Cardiac septum (tissue), 1 donor: ENCODE results near the gene KIF3A. TPM values are rescaled to one million over a fixed set of nuclear protein-coding genes. Genes with fewer than 3 reads are reported as not detected.

ENCODE experiments used
- DNase-seq: peaks from one replicate; pipeline ENCODE4 v3.0.0-alpha.2; 2020; ENCODE audit warnings: low spot score
- intact Hi-C: fragments of 100-400 bp; cut with DNase I; formaldehyde crosslinking; loops from one replicate; pipeline ENCODE4 v1.14.0; 2022
- long read RNA-seq: library from polyadenylated mRNA; unstranded; transcript quantifications from one replicate; pipeline ENCODE4 v2.0.0, GENCODE V29; 2021
- total RNA-seq: library from RNA; stranded (reverse); fragmentation: NEBNext Ultra II Directional; extraction: Animal tissue kit (Norgen Biotek cat#: 25700); gene quantifications from one replicate; pipeline ENCODE4 v1.2.1, GENCODE V29; 2021
- donor health status: DM: no; HTN: no; CAD: no.

KIF3A gene
- 10.9 TPM for total RNA-seq
- long read RNA-seq, partial matches to known transcripts: 5 of 6 reads
- long read RNA-seq, other reads (novel, unspliced or antisense): 1 of 6 reads

GRCh38 chr5:132736853-132737833, at the start of gene KIF3A:
TSS of gene KIF3A (minus strand) at chr5:132737546. CDS start at chr5:132737419, 127 bp downstream.
- peak; percentile 98 for DNase-seq
- intact Hi-C loops: loop anchor here (5.0 kb wide), 1 partner anchor 40 kb away; the partner anchor contains the start of gene SEPTIN8

- DNase-seq: no peak
- intact Hi-C loops: no loop called here
Observed at GRCh38 chr5:132787076-132787475, 49.7 kb upstream of the KIF3A start.

GRCh38 chr5:132785864-132786263, 48.5 kb upstream of the KIF3A start:
- intact Hi-C loops: no loop called here
- DNase-seq: no peak

- DNase-seq: no peak
- intact Hi-C loops: no loop called here
Observed at GRCh38 chr5:132785365-132785764, 48.0 kb upstream of the KIF3A start.

- DNase-seq: no peak
- intact Hi-C loops: no loop called here
Observed at GRCh38 chr5:132782101-132782500, 44.8 kb upstream of the KIF3A start.

- intact Hi-C loops: no loop called here
- DNase-seq: no peak
Observed at GRCh38 chr5:132781029-132781428, 43.7 kb upstream of the KIF3A start.

- DNase-seq: no peak
- intact Hi-C loops: no loop called here
Observed at GRCh38 chr5:132780577-132780976, 43.2 kb upstream of the KIF3A start.

- DNase-seq: no peak
- intact Hi-C loops: loop anchor here (5.0 to 10.0 kb wide), 3 partner anchors 42 to 85 kb away; partner anchors contain the start of genes GDF9, KIF3A and UQCRQ
Observed at GRCh38 chr5:132779961-132780360, 42.6 kb upstream of the KIF3A start.

GRCh38 chr5:132778856-132779255, 41.5 kb upstream of the KIF3A start:
- no peak for DNase-seq
- intact Hi-C loops: loop anchor here (5.0 to 10.0 kb wide), 3 partner anchors 42 to 86 kb away; partner anchors contain the start of genes GDF9, KIF3A and UQCRQ

GRCh38 chr5:132778129-132778528, 40.8 kb upstream of the KIF3A start:
- no peak for DNase-seq
- intact Hi-C loops: loop anchor here (5.0 to 10.0 kb wide), 3 partner anchors 41 to 87 kb away; partner anchors contain the start of genes GDF9, KIF3A and UQCRQ

- intact Hi-C loops: loop anchor here (5.0 to 10.0 kb wide), 3 partner anchors 40 to 87 kb away; partner anchors contain the start of genes GDF9, KIF3A and UQCRQ
- peak; percentile 78 for DNase-seq
Observed at GRCh38 chr5:132777209-132778069, 40.1 kb upstream of the KIF3A start, which contains the start of gene SEPTIN8. TSS of gene SEPTIN8 (minus strand) at chr5:132777239. CDS start at chr5:132777137, 102 bp downstream.

GRCh38 chr5:132776938-132777208, 39.5 kb upstream of the KIF3A start:
- intact Hi-C loops: loop anchor here (5.0 to 10.0 kb wide), 3 partner anchors 40 to 88 kb away; partner anchors contain the start of genes GDF9, KIF3A and UQCRQ
- DNase-seq: no peak

- intact Hi-C loops: loop anchor here (5.0 to 10.0 kb wide), 3 partner anchors 39 to 88 kb away; partner anchors contain the start of genes GDF9, KIF3A and UQCRQ
- DNase-seq: peak; percentile 76
Observed at GRCh38 chr5:132776131-132776937, 39.0 kb upstream of the KIF3A start.

- intact Hi-C loops: loop anchor here (5.0 to 10.0 kb wide), 3 partner anchors 38 to 89 kb away; partner anchors contain the start of genes GDF9, KIF3A and UQCRQ
- DNase-seq: peak; percentile 22
Observed at GRCh38 chr5:132775476-132775961, 38.2 kb upstream of the KIF3A start.

- intact Hi-C loops: loop anchor here (5.0 to 10.0 kb wide), 3 partner anchors 38 to 90 kb away; partner anchors contain the start of genes GDF9, KIF3A and UQCRQ
- peak; percentile 71 for DNase-seq
Observed at GRCh38 chr5:132774896-132775295, 37.5 kb upstream of the KIF3A start.

GRCh38 chr5:132774406-132774805, 37.1 kb upstream of the KIF3A start:
- intact Hi-C loops: loop anchor here (10.0 kb wide), 1 partner anchor 90 kb away; the partner anchor contains the start of genes GDF9 and UQCRQ
- peak; percentile 67 for DNase-seq

- DNase-seq: peak; percentile 60
- intact Hi-C loops: loop anchor here (10.0 kb wide), 1 partner anchor 91 kb away; the partner anchor contains the start of genes GDF9 and UQCRQ
Observed at GRCh38 chr5:132773601-132774355, 36.4 kb upstream of the KIF3A start.
